GM23248 (cell line): ENCODE results near the gene ADAMTSL3.

Experiments used
- EZH2 ChIP-seq: fragments of 200-600 bp; sonication (generic); IDR thresholded peaks from 2 replicates; pipeline ENCODE4 v1.6.1; 2018; ENCODE audit warnings: antibody characterized with exemption, mild to moderate bottlenecking; ENCODE audit not compliant: insufficient read depth, poor library complexity, severe bottlenecking
- EZH2phosphoT487 ChIP-seq: fragments of 200-600 bp; sonication (generic); IDR thresholded peaks from 2 replicates; pipeline ENCODE4 v1.6.1; 2018; ENCODE audit warnings: antibody characterized with exemption, moderate library complexity, mild to moderate bottlenecking, low read depth; ENCODE audit not compliant: insufficient read depth

DNA sequence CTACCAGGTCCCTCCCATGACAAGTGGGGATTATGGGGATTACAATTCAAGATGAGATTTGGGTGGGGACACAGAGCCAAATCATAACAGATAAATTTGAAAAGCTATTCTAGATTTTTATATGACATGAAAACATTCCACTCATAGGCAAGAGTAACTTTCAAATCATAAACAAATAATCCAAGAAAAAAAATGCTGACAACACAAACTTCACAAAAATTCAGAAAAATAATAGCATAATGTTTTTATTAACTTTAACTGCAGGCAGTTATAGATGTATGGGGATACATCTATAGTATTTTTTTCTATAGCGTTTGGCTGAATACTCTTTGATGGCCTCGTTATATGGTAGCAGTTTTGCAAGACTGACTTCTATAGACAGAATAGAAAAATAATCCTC, 243.1 kb downstream of the ADAMTSL3 start:
- TF ChIP-seq EZH2: no peak
- no peak for TF ChIP-seq EZH2phosphoT487
